ENCODE measurements around the gene KAT2B.

DNA sequence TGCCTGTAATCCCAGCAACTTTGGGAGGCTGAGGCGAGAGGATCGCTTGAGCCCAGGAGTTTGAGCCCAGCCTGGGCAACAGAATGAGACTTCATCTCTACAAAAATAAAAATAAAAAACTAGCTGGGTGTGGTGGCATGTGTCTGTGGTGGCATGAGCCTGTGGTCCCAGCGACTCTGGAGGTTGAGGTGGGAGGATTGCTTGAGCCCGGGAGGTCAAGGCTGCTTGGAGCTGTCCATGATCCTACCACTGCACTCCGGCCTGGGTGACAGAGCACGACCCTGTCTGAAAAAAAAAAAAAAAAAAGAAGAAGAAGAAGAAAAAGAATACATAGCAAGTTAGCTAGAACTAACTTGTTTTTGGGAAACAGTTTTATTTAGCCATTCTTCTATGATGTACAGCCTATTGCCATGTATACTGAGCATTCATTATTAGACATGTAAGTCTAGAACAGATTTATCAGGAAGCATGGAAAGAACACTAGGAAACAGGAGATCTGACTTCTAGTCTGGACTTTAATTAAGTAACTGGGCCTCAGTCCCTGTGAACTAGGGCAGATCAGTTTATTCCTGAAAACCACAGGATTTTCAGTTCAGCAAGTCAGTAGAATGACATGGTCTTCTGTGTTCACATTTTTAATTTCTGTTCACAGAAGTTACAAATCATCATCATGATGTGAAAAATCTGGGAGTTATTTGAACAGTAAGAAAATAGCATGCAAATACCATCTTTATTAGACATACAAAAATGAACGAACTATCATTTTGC, 65.5 kb downstream of the KAT2B start:
- TF ChIP-seq, protein P1, sequence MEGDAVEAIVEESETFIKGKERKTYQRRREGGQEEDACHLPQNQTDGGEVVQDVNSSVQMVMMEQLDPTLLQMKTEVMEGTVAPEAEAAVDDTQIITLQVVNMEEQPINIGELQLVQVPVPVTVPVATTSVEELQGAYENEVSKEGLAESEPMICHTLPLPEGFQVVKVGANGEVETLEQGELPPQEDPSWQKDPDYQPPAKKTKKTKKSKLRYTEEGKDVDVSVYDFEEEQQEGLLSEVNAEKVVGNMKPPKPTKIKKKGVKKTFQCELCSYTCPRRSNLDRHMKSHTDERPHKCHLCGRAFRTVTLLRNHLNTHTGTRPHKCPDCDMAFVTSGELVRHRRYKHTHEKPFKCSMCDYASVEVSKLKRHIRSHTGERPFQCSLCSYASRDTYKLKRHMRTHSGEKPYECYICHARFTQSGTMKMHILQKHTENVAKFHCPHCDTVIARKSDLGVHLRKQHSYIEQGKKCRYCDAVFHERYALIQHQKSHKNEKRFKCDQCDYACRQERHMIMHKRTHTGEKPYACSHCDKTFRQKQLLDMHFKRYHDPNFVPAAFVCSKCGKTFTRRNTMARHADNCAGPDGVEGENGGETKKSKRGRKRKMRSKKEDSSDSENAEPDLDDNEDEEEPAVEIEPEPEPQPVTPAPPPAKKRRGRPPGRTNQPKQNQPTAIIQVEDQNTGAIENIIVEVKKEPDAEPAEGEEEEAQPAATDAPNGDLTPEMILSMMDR (IDR thresholded peaks at IDR 0.05 in 4 of 5, conservative IDR thresholded peaks at IDR 0.05 in 1 of 5) = no peak
- no peak for TF ChIP-seq POLR2A (IDR thresholded peaks at IDR 0.05)
